RPMI8226 (cell line): ENCODE measurements around the gene CSNK2A1.
A peak's percentile ranks its signal among the peaks of the same experiment; 100 is the strongest.
"Not testable (repeated sequence)": the region's sequence is repeated elsewhere in the genome, so short reads cannot be mapped to it uniquely, and the experiment has no call there.

Experiments used
- DNase-seq: peaks from one replicate; pipeline ENCODE4 v3.0.0-alpha.2; 2015

CSNK2A1 gene

GRCh38 chr20:480044-480443 lies 63.5 kb downstream of the CSNK2A1 start:
- no peak for DNase-seq

DNA sequence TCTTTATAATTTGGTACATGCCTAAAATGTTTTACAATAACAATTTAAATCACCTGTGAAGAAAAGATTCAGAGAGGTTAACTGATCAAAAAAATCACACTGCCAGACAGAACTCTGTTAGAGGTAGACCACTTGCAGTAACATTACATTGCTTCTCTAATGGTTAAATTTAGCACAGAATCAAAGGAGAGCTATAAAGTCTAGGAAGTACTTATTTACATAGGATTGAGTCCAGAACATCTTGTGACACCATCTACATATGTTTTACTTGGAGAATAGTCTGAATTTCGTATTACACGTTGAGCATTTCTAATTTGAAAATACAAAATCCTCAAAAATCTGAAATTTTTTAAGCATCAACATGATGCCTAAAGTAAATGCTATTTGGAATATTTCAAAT lies 64.1 kb downstream of the CSNK2A1 start:
- no peak for DNase-seq

DNA sequence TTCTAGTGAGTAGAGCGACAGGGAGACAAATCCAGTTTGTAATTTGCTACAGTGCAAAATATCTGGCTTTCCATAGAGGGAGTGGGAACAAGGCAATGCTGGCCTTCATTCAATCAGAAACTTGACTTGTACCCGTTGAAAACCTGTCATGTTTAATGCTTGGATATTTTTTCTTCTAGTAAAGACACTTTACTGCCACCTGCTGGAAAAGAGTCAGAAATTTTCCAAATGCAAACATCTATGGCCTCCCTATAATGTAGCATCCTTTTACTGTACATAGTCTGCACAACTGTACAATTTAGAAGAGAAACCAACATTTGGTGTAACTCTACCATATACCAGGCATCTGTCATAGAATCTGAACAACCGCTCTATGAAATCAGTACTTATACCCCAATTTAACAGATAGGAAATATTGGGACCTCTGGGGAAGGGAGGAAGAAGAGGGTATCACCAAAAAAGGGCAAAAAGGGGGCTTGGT lies 64.6 kb downstream of the CSNK2A1 start:
- peak; percentile 73 for DNase-seq

- DNase-seq = no peak
Measured at GRCh38 chr20:478010-478948, 65.3 kb downstream of the CSNK2A1 start.

DNA sequence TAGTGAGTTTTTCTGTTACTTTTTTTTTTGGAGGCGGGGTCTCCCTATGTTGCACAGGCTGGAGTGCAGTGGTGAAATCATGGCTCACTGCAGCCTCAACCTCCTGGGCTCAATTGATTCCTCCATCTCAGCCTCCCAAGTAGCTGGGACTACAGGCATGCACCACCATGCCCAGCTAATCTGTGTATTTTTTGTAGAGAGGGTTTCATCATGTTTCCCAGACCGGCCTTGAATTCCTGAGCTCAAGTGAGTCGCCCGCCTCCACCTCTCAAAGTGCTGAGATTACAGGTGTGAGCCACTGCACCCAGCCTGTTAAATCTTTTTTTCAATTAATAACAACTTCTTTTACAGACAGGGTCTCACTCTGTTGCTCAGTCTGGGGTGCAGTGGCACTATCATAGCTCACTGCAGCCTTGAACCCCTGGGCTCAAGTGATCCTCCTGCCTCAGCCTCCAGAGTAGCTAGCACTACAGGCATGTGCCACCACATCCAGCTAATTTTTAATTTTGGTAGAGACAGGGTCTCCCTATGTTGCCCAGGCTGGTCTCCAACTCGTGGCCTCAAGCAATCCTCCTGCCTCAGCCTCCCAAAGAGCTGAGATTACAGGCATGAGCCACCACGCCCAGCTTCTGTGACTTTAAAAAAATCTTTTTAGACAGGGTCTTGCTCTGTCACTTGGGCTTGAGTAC lies 66.9 kb downstream of the CSNK2A1 start:
- DNase-seq = not testable (repeated sequence)

DNA sequence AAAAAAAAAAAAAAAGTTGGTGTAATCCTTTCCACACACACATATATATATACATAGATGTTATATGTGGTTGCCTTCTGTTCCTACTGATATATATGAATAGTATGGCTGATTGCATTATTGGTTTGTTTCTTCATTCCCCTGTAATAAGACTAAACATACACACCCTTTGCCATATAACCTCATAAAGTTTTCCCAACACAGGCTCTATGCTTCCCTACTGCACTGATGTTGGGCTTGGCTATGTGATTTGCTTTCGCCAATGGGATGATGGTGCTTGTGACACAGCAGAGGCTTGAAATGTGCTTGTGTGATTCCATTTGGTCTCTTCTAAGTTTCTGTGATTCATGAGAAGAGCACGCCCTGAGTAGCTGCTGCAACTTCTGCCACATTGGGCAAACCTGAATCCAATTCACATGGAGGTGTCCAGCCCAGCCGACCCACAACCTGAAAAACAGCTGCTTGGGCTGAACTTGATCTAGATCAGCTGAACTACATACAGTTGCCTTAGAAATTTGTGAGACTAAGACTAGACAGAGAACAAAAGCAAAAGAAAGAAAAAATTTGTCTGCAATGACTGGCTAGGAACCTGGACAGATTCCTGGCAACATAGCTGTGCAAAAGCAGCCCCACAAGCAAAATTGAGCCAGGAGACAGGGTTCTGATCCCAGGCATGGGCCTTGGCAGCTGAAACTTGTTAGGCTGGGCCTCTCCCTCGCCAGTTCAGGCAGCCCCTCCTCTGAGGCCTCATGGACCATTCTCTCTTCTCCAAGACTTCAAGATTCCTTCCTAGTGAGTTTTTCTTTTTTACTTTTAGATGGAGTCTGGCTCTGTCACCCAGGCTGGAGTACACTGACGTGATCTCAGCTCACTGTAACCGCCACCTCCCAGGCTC lies 67.9 kb downstream of the CSNK2A1 start:
- DNase-seq = no peak

DNA sequence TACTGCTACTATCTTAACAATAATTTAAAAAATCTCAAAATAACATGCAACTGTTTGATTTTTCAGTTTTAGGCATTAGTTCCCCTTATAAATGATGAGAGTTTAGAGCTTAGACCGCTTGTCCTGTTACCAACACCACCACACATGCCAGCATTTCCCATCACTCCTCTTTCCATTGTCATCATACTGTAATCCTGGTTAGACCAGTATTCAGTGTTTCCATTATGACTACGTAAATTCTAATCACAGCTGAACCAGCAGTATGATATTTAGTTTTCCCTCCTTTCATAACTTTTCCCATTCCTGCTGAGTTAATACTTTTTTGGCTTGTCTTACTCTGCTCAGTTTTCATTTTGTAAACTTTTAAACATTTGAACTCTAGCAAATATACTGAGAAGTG lies 69.0 kb downstream of the CSNK2A1 start:
- no peak for DNase-seq

DNA sequence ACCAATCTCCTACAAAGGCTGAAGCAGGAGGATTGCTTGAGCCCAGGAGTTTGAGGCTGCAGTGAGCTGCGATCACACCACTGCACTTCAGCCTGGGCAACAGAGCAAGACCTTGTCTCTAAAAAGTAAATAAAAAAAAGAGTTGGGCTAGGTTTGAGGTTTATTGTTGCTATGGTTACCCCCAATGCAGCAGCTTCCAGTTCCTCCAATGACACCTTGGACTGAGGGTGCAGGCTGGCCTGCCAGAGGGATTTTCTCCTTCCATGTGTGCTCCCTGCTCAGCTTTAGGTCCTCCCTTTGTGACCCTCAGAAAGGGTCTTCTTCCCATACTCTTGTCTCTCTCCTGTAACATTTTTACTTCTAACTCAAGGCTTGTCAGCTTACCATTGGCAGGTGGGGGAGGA lies 70.7 kb downstream of the CSNK2A1 start:
- DNase-seq = no peak

DNA sequence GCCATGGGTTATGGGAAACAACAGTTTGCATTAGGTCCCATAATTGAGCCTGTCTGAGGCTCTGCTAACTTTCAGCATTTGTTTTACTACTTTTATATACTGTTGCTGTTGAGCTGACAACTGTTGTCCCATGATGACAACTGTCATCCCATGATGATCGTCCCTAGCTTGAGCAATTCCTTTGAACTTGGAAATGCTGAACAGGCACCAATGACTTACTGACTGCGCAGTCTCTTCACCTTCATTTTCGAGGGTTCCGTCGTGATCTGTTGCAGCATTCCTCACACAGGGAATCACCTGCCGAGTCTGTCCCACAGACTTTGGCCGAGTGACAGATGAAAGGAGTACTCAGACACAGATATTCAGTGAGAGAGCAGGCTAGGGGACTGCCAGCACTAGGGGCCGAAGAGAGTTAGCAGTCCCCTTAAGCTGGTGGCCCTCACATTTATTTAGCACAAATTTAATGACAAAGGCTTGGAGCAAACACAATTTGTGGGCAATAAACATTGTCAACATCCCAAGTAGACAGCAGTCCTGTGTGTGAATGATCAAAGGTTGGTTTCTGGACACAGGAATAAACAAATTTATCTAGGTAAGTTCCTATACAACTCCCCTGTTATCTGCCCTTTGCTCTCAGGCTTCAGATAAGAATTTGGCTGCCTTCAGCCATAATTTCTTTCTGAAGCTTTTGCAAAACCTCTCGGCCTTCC lies 71.3 kb downstream of the CSNK2A1 start:
- DNase-seq = no peak

- DNase-seq = no peak
Measured at GRCh38 chr20:469746-470490, 73.7 kb downstream of the CSNK2A1 start.

DNA sequence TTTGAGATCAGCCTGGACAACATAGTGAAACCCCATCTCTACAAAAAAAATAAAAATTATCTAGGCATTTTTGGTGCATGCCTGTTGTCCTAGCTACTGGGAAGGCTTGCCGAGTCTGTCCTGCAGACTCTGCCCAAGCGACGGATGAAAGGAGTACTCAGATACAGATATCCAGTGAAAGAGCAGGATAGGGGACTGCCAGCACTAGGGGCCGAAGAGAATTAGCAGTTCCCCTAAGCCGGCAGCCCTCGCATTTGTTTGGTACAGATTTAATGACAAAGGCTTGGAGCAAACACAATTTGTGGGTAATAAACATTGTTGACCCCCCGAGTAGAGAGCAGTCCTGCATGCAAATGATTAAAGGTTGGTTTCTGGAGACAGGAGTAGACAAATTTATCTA lies 75.8 kb downstream of the CSNK2A1 start:
- no peak for DNase-seq

GRCh38 chr20:462199-462991 lies 81.2 kb downstream of the CSNK2A1 start, which contains the start of gene TBC1D20:
Gene TBC1D20, minus strand, starts transcription at chr20:462533. Its CDS starts 128 bp downstream, at chr20:462405.
- DNase-seq = peak; percentile 95

GRCh38 chr20:461254-462198 lies 82.1 kb downstream of the CSNK2A1 start:
- peak; percentile 58 for DNase-seq

GRCh38 chr20:460707-461106 lies 82.9 kb downstream of the CSNK2A1 start:
- DNase-seq = peak; percentile 8

GRCh38 chr20:460180-460579 lies 83.4 kb downstream of the CSNK2A1 start:
- no peak for DNase-seq

- no peak for DNase-seq
Measured at GRCh38 chr20:458776-459175, 84.8 kb downstream of the CSNK2A1 start.

DNA sequence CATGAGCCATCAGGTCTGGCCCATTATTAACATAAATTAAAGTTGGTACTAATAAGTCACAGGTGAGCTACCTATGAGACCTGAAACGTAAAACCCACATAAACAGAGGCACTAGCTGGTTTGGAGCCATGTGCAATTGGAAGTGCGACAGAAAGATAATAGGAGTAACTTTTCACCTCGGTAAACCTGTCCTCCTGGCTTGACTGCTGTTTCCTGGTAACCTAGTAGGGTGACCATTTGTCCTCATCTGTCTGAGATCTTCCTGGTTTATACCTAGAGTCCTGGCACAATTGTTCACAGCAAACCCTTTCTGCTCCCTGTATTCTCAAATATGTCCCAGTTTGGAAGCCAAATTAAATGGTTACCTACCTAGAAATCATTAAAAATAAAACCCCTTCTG lies 88.6 kb downstream of the CSNK2A1 start:
- no peak for DNase-seq

- not testable (repeated sequence) for DNase-seq
Measured at GRCh38 chr20:452021-452420, 91.6 kb downstream of the CSNK2A1 start.
